Measurements from ENCODE around the gene PHKA2. TPM values are rescaled to one million over a fixed set of nuclear protein-coding genes. Genes with fewer than 3 reads are reported as not detected.

PHKA2 gene
- polyA plus RNA-seq, 2 of the 4 experiments (the other 2 are of a cell fraction) = 16.1 to 21.2 TPM

- FAIRE-seq = no peak
- 86% methylated on average over 2 of the region's 12 CpGs for WGBS (ENCODE audit: missing lambda C conversion rate)
- CTCF ChIA-PET = interaction anchor here (2.5 kb wide), 1 partner anchor 427 kb away, joined by 5 read pairs; no protein-coding TSS in a partner anchor
These were observed 77.6 kb downstream of the PHKA2 start for GRCh38 chrX:18906286-18906685.

GRCh38 chrX:18900401-18900976 is 83.4 kb downstream of the PHKA2 start:
- no peak for TF ChIP-seq HDAC2 (IDR thresholded peaks at IDR 0.05)
- peak; percentile 30 for TF ChIP-seq MAFK (IDR thresholded peaks at IDR 0.05; ENCODE audit: partially characterized antibody)
- Histone ChIP-seq H3K4me2 (no peak overlapping the region), H3K9me3 (no peaks in the 10 kb centered on the region), H3K27ac (no peak overlapping the region), H3K4me3 (no peak overlapping the region), H3K4me1 (no peaks in the 10 kb centered on the region)
- ATAC-seq (no peak), DNase-seq (ENCODE audit: low read depth in 1 of 2, low spot score in 1 of 2) (no peak), FAIRE-seq (no peak)
- POLR2A ChIA-PET = no interaction called here
- CTCF ChIA-PET = interaction anchor here (1.9 kb wide), 2 partner anchors 492 to 499 kb away, joined by 4 to 6 read pairs; no protein-coding TSS in a partner anchor
- WGBS (ENCODE audit: missing lambda C conversion rate) = 88% methylated on average over 15 of the region's 15 CpGs

More at GRCh38 chrX:18906286-18906685, 77.6 kb downstream of the PHKA2 start:
- Histone ChIP-seq H3K4me1 (no peaks in the 10 kb centered on the region), H3K27ac (no peak overlapping the region), H3K9me3 (no peaks in the 10 kb centered on the region), H3K4me3 (no peak overlapping the region), H3K4me2 (no peak overlapping the region)
- POLR2A ChIA-PET = no interaction called here
- ATAC-seq (no peak), DNase-seq (ENCODE audit: low read depth in 1 of 2, low spot score in 1 of 2) (no peak)
- TF ChIP-seq HOXB13 (CRISPR knock-in tag; IDR thresholded peaks at IDR 0.05; ENCODE audit: low read depth) = no peak
- no peak for TF ChIP-seq CEBPB (IDR thresholded peaks at IDR 0.05)
- TF ChIP-seq MAX (IDR thresholded peaks at IDR 0.05) = no peak
- no peak for TF ChIP-seq NFE2L2 (conservative IDR thresholded peaks at IDR 0.05; ENCODE audit: low read length)
- no peak for TF ChIP-seq HOXB5 (CRISPR knock-in tag; IDR thresholded peaks at IDR 0.05)
- no peak for TF ChIP-seq TP53 (CRISPR knock-in tag; IDR thresholded peaks at IDR 0.05)
- TF ChIP-seq EHF (CRISPR knock-in tag; IDR thresholded peaks at IDR 0.05) = no peak
- no peak for TF ChIP-seq MAZ (IDR thresholded peaks at IDR 0.05; ENCODE audit: borderline replicate concordance, low read depth, low read length)
- TF ChIP-seq ATOH8 (CRISPR knock-in tag; IDR thresholded peaks at IDR 0.05; ENCODE audit: low read depth) = no peak
- TF ChIP-seq ZNF302 (CRISPR knock-in tag; IDR thresholded peaks at IDR 0.05) = no peak
- no peak for TF ChIP-seq EP300 (IDR thresholded peaks at IDR 0.05)
- no peak for TF ChIP-seq JUNB (IDR thresholded peaks at IDR 0.05)
- TF ChIP-seq E2F6 (IDR thresholded peaks at IDR 0.05; ENCODE audit: borderline replicate concordance, low read depth) = no peak
- no peak for TF ChIP-seq HEYL (CRISPR knock-in tag; IDR thresholded peaks at IDR 0.05)
- TF ChIP-seq HMGXB4 (CRISPR knock-in tag; IDR thresholded peaks at IDR 0.05; ENCODE audit: borderline replicate concordance) = no peak
- TF ChIP-seq JUN (IDR thresholded peaks at IDR 0.05) = no peak
- TF ChIP-seq ZFP36 (IDR thresholded peaks at IDR 0.05; ENCODE audit: borderline replicate concordance, partially characterized antibody) = no peak

GRCh38 chrX:18899796-18900380 is 84.0 kb downstream of the PHKA2 start:
- Histone ChIP-seq H3K4me1 (no peaks in the 10 kb centered on the region), H3K4me2 (no peak overlapping the region), H3K27ac (no peak overlapping the region), H3K4me3 (no peak overlapping the region), H3K9me3 (no peaks in the 10 kb centered on the region)
- ChIA-PET POLR2A (no interaction called here), CTCF (interaction anchor here (0.6 to 2.4 kb wide), 5 partner anchors 10 to 1027 kb away, joined by 3 to 9 read pairs (median 4); no protein-coding TSS in a partner anchor)
- ATAC-seq (peak; percentile 76 to 79; a peak in 4 of 6 replicates), FAIRE-seq (peak; percentile 96), DNase-seq (ENCODE audit: low read depth in 1 of 2, low spot score in 1 of 2) (peak; percentile 15 to 58)
- WGBS (ENCODE audit: missing lambda C conversion rate) = 77% methylated on average over 12 of the region's 13 CpGs
- no peak for TF ChIP-seq HOXA7 (CRISPR knock-in tag; IDR thresholded peaks at IDR 0.05)
- peak; percentile 57 for TF ChIP-seq SMC3 (IDR thresholded peaks at IDR 0.05)
- no peak for TF ChIP-seq REST (IDR thresholded peaks at IDR 0.05)
- TF ChIP-seq RAD21 (conservative IDR thresholded peaks at IDR 0.05 in 1 of 2, IDR thresholded peaks at IDR 0.05 in 1 of 2) = peak; percentile 69 to 70
- peak; percentile 45; the same call in 2 of the 3 replicates for TF ChIP-seq CTCF (IDR thresholded peaks at IDR 0.05)

Measured in A549 (cell line).